ENCODE measurements around the gene FHOD3. TPM values are rescaled to one million over a fixed set of nuclear protein-coding genes. Genes with fewer than 3 reads are reported as not detected.

FHOD3 gene
- total RNA-seq, 1 donor from 2014 or later = not detected

DNA sequence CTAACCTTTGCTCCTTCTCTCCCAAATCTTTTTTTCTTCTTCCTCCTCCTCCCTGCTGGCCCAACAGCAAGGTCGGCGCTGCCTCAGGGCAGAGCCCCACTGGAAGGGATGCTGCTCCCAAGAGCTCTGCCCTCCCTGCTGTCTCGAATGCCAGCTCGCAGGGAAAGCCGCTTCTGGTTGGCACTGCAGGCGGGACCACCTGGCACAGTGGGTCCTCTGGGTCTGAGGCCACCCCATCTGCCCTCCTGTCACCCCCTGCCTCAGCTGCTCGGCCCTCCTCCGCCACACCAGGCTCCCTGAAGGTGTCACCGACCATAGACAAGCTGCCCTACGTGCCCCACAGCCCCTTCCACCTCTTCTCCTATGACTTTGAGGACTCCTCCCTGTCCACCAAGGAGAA is 355.0 kb downstream of the FHOD3 start:
- intact Hi-C loops (cut with micrococcal nuclease) = no loop called here

DNA sequence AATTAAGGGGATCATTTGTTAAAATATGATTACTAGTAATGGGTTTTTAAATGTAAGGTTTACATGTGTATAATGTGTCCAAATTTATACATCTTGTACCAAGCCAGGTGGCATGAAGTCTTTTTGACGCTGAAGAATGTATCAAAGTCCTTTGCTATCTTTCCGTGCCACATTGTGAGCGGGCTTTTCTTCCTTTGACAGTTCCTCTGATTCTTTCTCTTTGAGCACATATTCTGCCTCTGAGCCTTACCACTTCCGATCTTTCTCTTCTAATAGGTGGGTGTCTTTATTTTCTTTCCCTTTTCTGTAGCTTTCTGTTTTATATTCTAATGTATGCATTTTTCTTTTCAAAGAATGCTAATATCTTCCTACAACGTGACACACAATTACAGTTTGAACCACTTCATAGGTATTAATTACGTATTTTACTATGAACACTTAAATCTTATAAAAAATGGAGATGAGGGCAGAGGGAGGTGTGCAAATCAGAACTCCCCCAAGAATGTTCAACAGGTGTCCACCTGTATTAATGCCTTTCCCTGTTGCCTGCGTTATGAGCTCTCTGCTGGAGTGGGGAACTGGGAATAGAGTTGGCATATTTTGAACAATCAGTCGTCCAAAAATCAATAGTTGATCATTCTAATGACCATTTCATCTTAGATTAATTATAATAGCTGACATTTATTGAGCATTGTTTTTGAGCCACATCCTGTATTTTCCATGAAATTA is 355.8 kb downstream of the FHOD3 start:
- intact Hi-C loops (cut with micrococcal nuclease) = no loop called here

DNA sequence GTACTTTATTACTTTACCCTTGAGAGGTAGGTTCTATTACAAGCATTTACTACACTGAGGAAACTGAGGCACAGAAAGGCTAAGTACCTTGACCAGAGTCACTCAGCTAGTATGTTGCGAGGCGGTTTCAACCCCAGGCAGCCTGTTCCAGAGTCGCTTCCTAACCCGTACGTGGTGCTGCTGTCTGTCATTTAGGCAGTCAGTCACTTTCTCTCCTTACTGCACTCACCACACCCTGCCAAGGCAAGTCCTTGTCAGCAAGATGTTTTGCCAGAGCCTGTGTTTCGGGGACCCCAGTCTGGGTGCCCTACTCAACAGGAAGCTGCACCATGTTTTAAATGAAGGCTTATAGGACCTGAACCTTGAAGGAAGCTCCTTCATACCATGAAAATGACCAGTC is 356.4 kb downstream of the FHOD3 start:
- intact Hi-C loops (cut with micrococcal nuclease) = no loop called here

DNA sequence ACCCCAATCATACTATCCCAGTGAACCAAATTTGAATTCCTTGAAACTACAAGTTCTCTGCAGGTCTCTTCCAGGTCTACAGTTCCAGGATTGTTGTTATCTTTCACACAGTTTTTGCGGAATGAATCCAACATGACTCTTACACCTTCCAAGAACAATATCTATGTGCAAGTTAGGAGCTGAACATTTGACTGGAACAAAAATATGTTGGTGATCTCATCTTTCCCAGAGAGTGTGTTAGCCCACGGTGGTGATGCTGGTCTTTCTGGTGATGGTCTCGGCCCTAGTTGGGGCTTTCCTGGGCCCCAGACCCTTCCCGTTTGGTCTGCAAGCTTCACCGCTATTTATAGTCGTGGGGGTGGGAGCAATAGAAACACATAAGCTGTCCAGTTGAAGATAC is 357.6 kb downstream of the FHOD3 start:
- intact Hi-C loops (cut with micrococcal nuclease) = no loop called here

DNA sequence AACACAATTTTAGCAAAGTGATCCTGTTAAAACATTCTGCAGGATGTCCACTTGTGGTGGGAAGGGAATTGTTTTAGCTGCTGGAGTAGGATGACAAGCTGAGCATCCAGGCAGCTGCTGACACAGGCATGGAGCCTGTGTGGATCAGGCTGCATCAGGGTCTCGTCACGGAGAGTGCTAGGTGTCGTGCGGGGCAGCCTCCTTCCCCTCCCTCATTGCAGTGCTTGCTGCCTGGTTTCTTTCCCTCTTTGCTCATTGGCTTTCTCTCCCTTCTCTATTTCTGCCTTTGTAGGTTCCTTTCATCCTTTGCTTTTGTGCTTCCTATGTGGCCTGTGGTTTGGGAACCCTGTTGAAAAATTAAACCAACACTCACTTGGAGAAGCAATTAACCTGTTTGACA is 358.4 kb downstream of the FHOD3 start:
- intact Hi-C loops (cut with micrococcal nuclease) = no loop called here

DNA sequence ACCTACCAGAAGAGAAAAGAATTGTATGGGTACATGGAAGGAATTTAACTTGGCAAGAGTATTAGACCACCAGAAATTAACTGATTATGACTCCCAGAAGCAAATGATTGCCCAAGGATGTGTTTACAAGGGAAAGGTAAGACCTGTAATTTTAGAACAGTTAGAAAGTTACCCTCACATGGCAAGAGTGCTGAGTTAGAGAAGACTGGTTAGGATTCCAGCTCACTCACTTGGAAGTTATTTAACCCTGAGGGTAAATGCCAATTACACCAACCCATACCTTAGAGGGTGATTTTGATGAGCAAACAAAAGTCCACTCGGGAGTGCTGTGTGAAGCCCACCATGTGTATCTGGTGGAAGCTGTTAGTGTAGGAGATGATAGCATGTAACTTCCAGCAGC is 361.1 kb downstream of the FHOD3 start:
- intact Hi-C loops (cut with micrococcal nuclease) = no loop called here

DNA sequence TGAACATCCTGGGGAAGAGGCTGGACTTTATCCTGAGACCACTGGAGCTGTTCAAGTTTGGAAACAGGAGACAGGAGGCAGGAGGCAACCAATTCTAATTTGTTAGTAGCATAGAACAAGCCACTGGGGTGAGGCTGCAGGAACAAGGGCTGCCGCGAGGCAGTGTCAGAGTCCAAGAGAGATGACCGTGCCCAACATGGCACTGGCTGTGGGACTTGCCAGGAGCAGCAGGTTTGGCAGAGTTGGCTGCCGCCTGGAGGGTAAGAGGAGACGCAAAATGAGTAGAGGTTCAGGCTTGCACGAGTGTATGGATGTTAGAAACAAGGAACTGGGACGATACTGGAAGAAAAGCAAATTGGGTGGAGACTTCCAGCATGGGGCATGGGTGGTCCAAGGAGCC is 362.8 kb downstream of the FHOD3 start:
- intact Hi-C loops (cut with micrococcal nuclease) = no loop called here

DNA sequence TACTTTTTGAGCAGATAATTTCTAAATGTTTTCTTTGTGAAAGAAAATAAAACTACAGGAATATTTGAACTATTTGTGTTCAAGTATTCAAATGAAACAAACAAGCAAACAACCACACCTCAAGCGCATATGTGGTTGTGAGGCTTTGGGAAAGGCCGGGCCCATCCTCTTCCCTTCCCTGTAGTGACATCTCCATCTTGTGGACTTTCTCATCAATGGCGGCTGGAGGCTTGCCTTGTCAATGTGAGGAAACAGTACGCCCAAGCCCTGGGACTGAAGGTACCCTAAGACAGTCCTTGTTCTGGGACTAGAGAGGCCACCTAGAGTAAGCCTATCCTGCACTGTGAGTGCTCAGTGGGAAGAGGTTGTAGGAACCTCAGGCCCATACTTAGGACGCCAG is 364.5 kb downstream of the FHOD3 start:
- intact Hi-C loops (cut with micrococcal nuclease) = no loop called here

DNA sequence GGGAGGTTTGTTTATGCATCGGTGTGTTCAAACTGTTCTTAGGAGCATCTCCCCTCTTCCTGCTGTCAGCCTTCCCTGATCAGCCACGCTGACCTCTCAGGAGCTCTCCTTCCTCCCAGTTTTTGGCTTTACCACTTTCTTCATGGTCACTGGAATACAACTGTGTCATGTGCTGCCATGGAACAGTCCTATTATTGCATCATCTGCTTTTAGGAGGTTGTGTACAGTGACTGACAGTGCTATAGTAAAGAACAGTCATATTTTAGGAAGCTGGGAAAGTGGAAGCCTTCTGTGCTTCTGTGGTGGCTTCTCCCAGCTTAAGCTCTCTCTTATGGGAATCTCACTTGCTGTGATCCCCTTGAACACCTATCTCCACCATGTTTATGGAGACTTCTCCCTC is 365.8 kb downstream of the FHOD3 start:
- intact Hi-C loops (cut with micrococcal nuclease) = no loop called here

DNA sequence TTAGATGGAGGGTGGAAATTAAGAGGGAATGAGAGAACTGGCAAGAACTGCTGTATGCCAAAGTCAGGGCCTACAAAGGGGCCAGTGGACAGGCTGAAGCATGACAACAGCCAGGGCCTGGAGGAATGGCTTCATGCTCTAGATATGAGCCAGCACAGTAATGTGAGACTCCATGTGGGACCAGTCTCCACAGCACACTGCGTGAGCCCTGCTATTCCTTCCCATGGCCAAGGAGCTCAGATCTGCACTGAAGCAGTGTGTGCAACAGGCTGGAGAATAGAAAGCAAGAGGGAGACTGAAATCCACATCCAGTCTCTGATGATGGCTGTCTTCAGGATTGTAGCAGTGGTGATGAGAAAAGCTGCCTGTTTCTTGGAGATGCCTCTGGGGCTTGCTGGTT is 368.4 kb downstream of the FHOD3 start:
- intact Hi-C loops (cut with micrococcal nuclease) = no loop called here

DNA sequence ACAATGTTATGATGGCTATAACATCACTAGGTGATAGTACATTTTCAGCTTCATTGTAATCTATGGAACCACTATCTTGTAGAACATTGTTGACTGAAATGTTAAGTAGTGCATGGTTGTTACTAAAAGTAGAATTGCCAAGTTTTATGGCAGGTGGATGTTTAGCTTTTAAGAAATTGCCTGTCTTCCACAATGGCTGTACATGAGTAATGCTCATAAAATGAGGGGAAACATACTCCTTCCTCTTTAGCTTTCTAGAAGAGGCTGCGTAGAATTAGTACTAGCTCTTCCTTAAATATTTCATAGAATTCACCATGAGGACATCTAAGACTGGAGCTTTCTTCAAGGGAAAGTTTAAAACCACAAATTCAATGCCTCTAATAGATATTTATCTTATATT is 370.3 kb downstream of the FHOD3 start:
- intact Hi-C loops (cut with micrococcal nuclease) = no loop called here

DNA sequence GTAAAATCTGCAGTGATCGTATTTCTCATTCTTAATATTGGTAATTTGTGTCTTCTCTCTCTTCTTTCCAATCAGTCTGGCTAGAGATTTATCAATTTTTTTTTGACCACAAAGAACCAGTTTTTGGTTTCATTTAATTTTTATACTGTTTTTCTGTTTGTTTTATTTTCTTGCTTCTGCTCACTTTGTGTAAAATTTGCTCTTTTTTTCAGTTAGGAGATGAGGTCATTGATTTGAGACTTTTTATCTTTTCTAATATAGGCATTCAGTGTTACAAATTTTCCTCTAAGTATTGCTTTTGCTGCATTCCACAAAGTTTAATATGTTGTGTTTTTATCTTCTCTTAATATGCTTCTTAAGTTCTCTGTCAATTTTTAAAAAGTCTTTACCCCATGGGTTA is 370.8 kb downstream of the FHOD3 start:
- intact Hi-C loops (cut with micrococcal nuclease) = no loop called here

DNA sequence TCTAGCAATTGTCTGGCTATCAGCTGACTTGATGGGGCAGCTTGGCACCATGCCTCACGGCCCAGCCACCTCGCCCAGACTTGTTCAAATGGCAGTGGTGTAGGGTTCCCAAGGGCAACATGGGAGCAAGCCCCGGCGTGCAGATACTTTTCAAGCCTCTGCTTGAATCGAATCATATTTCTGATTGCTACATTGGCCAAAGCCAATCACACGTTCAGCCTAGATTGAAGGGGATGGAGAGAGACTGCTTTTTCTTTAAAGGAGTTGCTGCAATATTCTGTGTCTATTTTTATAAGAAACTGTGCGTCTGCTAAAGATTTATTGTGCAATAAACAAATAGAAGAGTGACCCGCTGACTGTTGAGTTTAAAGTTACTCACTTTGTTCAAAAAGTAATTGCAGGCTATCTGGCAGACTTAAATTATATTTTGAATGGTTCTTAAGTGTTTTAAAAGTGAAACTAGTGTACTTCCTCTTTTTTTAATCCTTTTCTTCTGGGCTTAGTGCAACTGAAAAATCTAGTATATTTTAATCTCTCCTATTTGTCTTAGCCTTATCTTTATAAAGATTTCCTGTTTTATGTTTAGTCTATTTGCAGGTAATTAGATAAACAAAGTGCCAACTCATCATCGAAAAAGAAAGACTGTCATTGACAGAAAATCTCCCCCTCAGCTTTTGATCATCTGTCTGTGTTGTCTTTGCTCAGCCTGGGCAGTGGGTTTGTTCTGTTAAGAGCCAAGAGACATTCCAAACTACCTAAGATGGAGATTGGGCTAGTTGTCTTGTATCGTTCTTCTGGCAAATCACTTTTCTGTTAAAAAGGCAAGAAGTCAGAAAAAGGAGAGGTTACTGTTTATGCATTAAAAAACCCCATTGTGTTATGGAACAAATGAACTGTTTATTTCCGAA is 375.2 kb downstream of the FHOD3 start:
- intact Hi-C loops (cut with micrococcal nuclease) = no loop called here

DNA sequence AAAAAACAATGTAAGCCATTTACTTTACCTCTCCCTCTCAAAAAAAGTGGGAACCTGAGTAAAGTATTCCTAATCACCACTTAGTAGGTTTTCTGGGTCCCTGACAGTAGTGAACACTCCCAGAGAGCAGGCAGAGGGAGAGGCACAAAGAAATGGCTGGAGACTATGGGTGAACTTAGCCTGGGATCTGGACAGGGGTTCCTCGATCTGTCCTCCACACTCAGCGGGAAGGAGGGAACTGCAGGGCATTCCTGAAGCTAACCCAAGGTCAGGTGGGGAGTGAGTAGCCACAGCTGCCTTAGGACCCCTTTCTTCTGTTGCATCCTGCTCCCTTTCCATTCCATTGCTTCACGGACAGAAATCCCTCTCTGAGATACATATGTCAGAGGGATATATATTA is 375.9 kb downstream of the FHOD3 start:
- intact Hi-C loops (cut with micrococcal nuclease) = no loop called here

DNA sequence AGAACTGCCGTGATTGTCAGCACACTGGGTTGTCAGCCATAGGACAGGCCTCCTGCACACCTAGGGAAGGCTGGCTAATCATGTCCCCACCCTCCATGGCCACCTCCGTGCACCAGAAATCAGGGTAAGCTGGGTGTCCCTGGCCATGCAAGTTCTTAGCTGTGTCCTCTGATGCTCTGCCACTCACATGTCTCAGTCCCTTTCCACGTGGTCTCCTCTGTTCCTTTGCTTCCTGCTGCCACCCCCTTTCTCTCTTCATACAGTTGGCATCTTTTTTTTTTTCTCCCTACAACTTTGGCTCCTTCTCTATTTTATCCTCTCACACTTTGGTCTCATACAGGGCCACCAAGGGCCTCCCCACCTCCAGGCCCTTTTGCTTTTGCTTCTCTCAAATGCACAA is 377.6 kb downstream of the FHOD3 start:
- intact Hi-C loops (cut with micrococcal nuclease) = no loop called here

DNA sequence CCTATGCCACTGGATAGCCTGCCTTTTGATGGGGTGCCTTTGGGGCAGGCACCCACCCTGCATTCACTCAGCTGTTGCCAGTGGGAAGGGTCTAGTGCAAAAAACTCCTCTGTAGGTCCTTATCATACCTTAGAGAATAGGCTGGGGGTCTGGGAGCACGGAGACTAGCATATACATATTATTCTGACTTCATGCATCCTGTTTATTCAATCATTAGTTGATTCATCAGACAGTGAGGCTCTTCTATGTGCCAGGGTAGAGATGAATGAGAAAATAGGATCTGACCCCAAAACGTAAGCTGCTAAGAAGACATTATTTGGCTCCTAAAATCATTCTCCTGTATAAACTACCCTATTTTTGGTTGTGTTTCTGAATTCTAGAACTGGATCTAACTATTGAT is 378.0 kb downstream of the FHOD3 start:
- intact Hi-C loops (cut with micrococcal nuclease) = no loop called here

DNA sequence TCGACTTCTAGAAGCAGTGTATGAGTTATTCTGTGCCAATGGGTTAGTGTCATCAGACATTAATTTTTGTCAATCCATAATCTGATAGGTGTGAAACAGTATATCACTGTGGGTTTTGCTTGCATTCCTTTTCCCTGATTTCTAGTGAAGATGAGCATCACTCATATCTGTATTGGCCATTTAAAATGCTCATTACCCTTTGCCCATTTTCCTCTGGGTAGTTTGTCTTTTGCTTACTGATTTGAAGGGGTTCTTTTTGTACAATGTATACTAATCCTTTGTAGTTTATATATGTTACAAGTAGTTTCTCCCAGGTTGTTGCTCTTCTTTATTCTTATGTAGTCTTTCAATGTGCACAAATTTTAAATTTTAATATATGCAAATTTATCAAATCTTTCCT is 379.1 kb downstream of the FHOD3 start:
- intact Hi-C loops (cut with micrococcal nuclease) = no loop called here

DNA sequence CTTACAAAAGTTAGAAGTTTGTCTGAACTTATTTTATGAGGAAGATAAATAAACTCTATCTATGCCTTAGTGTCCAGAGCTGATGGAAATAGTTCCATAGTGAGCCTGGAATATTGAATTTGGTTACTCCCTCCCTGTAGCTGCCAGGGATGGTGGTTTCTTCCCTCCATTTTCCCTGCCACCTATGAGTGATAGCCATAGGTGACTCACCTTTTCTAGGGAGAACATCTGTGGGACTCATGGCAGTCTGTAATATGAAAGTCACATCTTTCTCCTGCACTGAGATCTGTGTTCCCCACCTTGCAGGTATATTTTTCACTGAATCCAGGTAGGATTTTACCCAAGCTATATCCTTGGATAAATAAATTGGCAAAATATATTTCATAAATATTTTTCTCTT is 382.5 kb downstream of the FHOD3 start:
- intact Hi-C loops (cut with micrococcal nuclease) = no loop called here

DNA sequence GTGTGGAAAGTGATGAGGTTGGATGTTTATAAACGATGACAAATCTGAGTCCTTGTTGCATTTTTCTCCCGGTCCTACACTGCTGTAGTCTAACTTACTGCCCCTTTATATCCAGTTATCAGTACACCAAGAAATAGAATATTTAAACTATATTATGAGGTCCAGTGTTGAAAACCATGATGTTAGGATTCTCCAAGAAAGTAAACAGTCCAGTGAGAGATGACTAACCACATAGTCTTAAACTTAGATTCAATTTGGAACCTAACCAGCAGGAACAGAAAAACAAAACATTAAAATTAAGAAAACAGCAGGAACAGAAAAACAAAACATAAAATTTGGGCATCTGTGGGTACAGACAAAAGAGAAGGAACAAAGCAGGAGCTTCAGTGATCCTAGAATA is 388.1 kb downstream of the FHOD3 start:
- intact Hi-C loops (cut with micrococcal nuclease) = no loop called here

DNA sequence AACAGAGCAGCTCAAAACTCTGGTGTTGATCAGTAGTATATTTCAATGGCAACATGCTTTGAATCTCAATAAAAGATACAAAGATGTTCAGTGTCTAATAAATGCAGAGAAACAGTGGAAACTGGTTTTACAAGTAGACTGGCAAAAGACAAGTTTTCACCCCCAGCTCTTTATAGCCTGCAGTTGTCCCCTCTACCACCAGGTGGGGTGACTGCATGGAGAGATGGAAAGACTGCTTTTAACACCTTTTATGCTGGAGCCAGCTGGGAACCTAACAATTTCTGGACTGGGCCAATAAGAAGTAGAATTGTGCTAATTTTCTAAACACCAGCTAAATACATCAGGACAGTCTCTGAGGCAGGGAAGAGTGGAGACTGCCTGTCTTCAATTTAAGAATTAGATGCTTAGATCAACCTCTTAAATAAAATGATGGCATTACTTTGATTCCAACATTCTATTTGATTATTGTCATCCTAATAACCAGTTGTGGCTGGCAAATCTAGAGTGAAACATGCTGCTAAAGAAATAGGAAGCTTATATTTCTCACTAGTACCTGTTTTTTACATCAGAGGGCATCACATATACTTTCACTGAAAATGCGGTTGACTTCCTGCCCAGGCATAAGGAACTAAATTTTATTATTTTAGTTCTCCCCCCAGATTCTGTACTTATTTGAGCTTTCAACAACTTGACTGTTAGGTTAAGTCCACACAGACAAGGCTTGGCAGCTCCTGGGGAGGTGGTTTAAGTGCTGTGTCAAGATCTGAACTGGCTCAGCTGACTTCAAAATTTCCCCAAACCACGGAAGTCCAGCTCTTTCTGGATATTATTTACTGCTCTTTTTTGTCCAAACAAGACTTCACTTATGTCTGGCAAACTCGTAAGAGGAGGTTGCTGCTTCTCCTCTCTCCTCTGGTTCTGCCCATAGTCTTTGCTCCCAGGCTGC is 390.8 kb downstream of the FHOD3 start:
- intact Hi-C loops (cut with micrococcal nuclease) = loop anchor here (1.0 kb wide), 1 partner anchor 121 kb away; no protein-coding TSS in a partner anchor

DNA sequence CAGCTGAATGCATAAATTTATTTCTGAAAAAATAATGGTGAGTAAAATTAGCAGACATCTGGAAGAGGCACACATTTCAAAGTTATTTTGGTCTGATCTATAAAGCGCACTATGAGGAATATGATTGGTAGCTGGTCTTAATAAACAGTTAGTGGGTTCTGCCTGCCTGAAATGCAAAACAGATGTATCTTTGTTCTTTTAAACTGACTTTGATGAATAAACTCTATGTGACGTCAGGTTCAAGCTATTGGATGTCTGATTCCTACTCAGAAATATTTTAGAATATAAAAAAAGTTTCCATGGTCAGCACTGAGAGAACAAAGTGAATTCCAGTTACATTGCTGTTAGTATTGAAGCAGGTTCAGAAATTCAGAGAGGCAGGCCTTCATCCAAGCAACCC is 394.9 kb downstream of the FHOD3 start:
- intact Hi-C loops (cut with micrococcal nuclease) = no loop called here

DNA sequence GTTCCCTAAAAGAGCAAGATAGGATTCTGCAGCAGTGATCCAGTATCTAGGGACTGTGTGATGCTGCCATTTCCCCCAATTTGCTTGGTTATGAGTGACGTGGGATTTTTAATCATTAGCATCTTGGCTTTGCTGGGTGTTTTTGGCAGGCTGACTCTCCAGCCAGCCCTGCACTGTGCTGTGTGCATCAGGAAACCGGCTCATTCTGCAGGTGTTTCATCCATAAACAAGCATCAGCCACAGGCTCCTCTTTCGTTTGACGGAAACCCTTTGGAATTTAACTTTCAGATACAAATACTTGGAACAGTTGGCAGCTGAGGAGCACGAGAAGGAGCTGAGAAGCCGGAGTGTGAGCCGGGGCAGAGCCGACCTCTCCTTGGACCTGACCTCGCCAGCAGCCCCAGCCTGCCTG is 395.4 kb downstream of the FHOD3 start:
- intact Hi-C loops (cut with micrococcal nuclease) = no loop called here

Measured in T-helper 2 cell treated with Interferon-gamma antibody and Interleukin-4, amounts not matched to agents 100 ng/mL and 5 ng/mL, for 36 hours (primary cell).